ENCODE measurements around the gene JPH2. TPM values are rescaled to one million over a fixed set of nuclear protein-coding genes. Genes with fewer than 3 reads are reported as not detected.

Gene JPH2
- total and polyA plus RNA-seq, 4 donors = 0.09 to 1.3 (median 0.17) TPM; not detected in 1

DNA sequence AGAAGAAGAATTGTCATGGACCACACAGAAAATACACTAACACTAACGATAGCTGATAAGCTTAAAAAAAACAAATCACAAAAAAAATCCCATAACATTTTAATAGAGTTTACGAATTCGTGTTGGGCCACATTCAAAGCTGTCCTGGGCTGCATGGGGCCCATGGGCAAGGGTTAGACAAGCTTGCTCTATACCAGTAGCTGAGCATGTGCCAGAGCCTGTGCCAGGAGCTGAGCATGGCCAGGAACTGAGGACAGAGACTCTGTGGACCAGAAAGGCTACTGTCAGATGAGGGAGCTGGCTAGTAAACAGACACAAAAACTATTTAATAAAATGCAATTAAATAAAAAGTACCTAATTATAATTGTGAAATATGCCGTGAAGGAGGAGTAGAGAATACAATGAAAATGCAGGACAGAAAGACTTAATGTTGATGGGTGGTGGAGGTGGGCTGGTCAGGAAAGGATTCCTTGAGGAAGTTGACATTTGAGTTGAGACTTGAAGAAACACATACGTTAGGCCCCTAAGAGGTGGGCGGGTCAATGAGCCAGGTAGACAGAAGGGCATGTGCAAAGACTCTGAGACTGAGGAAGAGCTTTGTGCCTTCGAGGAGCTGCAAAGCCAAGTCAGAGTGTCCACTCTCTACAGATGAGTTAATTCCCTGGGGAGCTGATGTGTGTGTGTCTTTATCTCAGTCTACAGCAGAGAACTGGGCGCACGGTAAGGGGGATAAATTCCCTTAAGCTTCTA, 66.1 kb downstream of the JPH2 start:
- DNase-seq (ENCODE audit: low spot score) = no peak
- Histone ChIP-seq H3K4me1 (ENCODE audit: control insufficient read depth in 4 of 4, insufficient read depth in 4 of 4, low read length in 3 of 4) (peaks cover 0 to 3% (median 0%) of the 10 kb centered on the region in 4 donors), H3K9ac (ENCODE audit: low read depth in 1 of 2, low read length in 2 of 2) (no peak overlapping the region), H3K4me3 (ENCODE audit: low read depth in 1 of 3, low read length in 3 of 3) (no peak overlapping the region), H3K9me3 (ENCODE audit: control insufficient read depth in 4 of 4, low read length in 3 of 4) (no peaks in the 10 kb centered on the region), H3K27ac (ENCODE audit: low read depth in 1 of 2, low read length in 2 of 2) (no peak overlapping the region), H3K27me3 (ENCODE audit: control insufficient read depth in 4 of 4, insufficient read depth in 4 of 4, low read length in 3 of 4) (peaks cover 0 to 5% (median 0%) of the 10 kb centered on the region in 4 donors), H3K36me3 (ENCODE audit: control insufficient read depth in 4 of 4, insufficient read depth in 3 of 4, low read depth in 1 of 4, low read length in 3 of 4) (no peaks in the 10 kb centered on the region)
- TF ChIP-seq, protein P1, sequence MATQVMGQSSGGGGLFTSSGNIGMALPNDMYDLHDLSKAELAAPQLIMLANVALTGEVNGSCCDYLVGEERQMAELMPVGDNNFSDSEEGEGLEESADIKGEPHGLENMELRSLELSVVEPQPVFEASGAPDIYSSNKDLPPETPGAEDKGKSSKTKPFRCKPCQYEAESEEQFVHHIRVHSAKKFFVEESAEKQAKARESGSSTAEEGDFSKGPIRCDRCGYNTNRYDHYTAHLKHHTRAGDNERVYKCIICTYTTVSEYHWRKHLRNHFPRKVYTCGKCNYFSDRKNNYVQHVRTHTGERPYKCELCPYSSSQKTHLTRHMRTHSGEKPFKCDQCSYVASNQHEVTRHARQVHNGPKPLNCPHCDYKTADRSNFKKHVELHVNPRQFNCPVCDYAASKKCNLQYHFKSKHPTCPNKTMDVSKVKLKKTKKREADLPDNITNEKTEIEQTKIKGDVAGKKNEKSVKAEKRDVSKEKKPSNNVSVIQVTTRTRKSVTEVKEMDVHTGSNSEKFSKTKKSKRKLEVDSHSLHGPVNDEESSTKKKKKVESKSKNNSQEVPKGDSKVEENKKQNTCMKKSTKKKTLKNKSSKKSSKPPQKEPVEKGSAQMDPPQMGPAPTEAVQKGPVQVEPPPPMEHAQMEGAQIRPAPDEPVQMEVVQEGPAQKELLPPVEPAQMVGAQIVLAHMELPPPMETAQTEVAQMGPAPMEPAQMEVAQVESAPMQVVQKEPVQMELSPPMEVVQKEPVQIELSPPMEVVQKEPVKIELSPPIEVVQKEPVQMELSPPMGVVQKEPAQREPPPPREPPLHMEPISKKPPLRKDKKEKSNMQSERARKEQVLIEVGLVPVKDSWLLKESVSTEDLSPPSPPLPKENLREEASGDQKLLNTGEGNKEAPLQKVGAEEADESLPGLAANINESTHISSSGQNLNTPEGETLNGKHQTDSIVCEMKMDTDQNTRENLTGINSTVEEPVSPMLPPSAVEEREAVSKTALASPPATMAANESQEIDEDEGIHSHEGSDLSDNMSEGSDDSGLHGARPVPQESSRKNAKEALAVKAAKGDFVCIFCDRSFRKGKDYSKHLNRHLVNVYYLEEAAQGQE (IDR thresholded peaks at IDR 0.05) = no peak
- TF ChIP-seq YY1 (IDR thresholded peaks at IDR 0.05) (no peak), RXRA (IDR thresholded peaks at IDR 0.05) (no peak), HNF4G (IDR thresholded peaks at IDR 0.05) (no peak), SP1 (IDR thresholded peaks at IDR 0.05) (no peak), HNF4A (conservative IDR thresholded peaks at IDR 0.05) (no peak), FOXA2 (IDR thresholded peaks at IDR 0.05) (no peak), FOXA1 (IDR thresholded peaks at IDR 0.05) (no peak), NR2F2 (IDR thresholded peaks at IDR 0.05) (no peak), GABPA (IDR thresholded peaks at IDR 0.05 in 1 of 2, conservative IDR thresholded peaks at IDR 0.05 in 1 of 2) (no peak), TAF1 (conservative IDR thresholded peaks at IDR 0.05) (no peak)
- TF ChIP-seq, protein P2, sequence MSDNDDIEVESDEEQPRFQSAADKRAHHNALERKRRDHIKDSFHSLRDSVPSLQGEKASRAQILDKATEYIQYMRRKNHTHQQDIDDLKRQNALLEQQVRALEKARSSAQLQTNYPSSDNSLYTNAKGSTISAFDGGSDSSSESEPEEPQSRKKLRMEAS (IDR thresholded peaks at IDR 0.05) = no peak
- 73% methylated on average over 9 of the region's 9 CpGs for WGBS

DNA sequence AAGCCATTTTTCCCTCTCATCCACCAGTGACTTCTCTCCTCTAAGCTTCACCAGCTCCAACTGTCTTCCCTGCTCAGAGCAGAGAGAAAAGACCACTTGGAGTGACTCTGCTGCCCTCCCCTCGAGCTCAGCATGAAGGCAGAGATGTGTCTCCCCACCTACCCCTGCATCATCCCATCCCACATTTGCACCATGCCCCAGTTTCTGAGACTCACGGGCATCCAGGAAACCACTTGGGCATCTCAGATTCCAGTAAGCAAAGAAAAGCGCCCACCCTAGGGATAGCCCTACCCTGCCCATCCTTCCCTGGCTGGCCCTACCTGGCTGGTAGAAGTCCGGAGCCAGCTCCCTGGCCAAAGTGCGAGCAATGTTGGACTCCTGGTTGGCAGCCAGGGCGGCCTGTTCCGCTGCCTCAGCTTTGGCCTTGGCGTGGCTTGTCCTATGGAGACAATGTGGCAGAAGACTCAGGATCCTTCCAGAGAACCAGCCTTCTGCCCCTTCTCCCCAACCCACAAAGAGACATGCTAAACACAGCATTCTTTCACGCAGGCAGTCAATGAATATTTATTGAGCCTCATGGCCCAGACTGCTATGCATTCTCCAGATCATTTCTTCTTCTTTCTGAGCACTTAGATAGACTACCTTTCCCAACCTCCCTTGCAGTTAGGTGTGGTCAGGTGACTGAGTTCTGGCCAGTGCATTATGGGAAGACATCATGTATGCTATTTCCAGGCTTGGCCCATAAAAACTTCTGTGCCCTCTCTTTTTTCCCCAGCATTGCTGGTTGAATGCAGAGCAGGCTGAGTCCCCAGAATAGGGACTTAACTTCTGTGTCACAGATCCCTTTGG, 68.6 kb downstream of the JPH2 start:
- H3K27me3 ChIP-seq (ENCODE audit: control insufficient read depth in 4 of 4, insufficient read depth in 4 of 4, low read length in 3 of 4) = peaks cover 0 to 9% (median 0%) of the 10 kb centered on the region in 4 donors
- no peak overlapping the region for H3K9ac ChIP-seq (ENCODE audit: low read depth in 1 of 2, low read length in 2 of 2)
- WGBS = 62% methylated on average over 9 of the region's 9 CpGs
- peaks cover 0 to 3% (median 0%) of the 10 kb centered on the region in 4 donors for H3K4me1 ChIP-seq (ENCODE audit: control insufficient read depth in 4 of 4, insufficient read depth in 4 of 4, low read length in 3 of 4)
- no peak for DNase-seq (ENCODE audit: low spot score)
- H3K4me3 ChIP-seq (ENCODE audit: low read depth in 1 of 3, low read length in 3 of 3) = no peak overlapping the region
- H3K27ac ChIP-seq (ENCODE audit: low read depth in 1 of 2, low read length in 2 of 2) = no peak overlapping the region
- no peaks in the 10 kb centered on the region for H3K36me3 ChIP-seq (ENCODE audit: control insufficient read depth in 4 of 4, insufficient read depth in 3 of 4, low read depth in 1 of 4, low read length in 3 of 4)
- no peaks in the 10 kb centered on the region for H3K9me3 ChIP-seq (ENCODE audit: control insufficient read depth in 4 of 4, low read length in 3 of 4)
- TF ChIP-seq GABPA (IDR thresholded peaks at IDR 0.05 in 1 of 2, conservative IDR thresholded peaks at IDR 0.05 in 1 of 2) (no peak), SP1 (IDR thresholded peaks at IDR 0.05) (no peak), EGR1 (IDR thresholded peaks at IDR 0.05; ENCODE audit: low read depth in 2 of 2) (no peak)
- TF ChIP-seq, protein P1 (IDR thresholded peaks at IDR 0.05) = no peak
- TF ChIP-seq, protein P2 (IDR thresholded peaks at IDR 0.05) = no peak
- TF ChIP-seq, protein P3, sequence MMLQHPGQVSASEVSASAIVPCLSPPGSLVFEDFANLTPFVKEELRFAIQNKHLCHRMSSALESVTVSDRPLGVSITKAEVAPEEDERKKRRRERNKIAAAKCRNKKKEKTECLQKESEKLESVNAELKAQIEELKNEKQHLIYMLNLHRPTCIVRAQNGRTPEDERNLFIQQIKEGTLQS (IDR thresholded peaks at IDR 0.05) = no peak
